DND-41 (cell line): ENCODE measurements around the gene CNTLN.
"Not testable (repeated sequence)": the region's sequence is repeated elsewhere in the genome, so short reads cannot be mapped to it uniquely, and the experiment has no call there.

Experiments
- ATAC-seq: fragments of 200-7000 bp; cut with Tn5 transposase; 3 replicates; pipeline ENCODE4 v1.9.1; 2021; ENCODE audit warnings: low read depth; ENCODE audit not compliant: insufficient read depth
- DNase-seq: peaks from one replicate; pipeline ENCODE4 v3.0.0-alpha.2; 2020
- H2AFZ ChIP-seq: 2 replicates; pipeline ENCODE4 v1.6.0; 2012; ENCODE audit warnings: low read depth, low read length
- H3K27ac ChIP-seq: 2 replicates; pipeline ENCODE4 v1.5.1; 2012; ENCODE audit warnings: low read length, inconsistent platforms
- H3K27me3 ChIP-seq: fragments of 200-600 bp; sonication (generic); 2 replicates; pipeline ENCODE4 v1.6.0; 2012; ENCODE audit warnings: low read length, mild to moderate bottlenecking, inconsistent platforms; ENCODE audit not compliant: insufficient read depth, poor library complexity
- H3K36me3 ChIP-seq: 2 replicates; pipeline ENCODE4 v1.5.1; 2012; ENCODE audit warnings: low read length, inconsistent platforms; ENCODE audit not compliant: insufficient read depth
- H3K4me1 ChIP-seq: 2 replicates; pipeline ENCODE4 v1.5.1; 2012; ENCODE audit warnings: mild to moderate bottlenecking, low read length; ENCODE audit not compliant: insufficient read depth
- H3K4me2 ChIP-seq: 2 replicates; pipeline ENCODE4 v1.6.0; 2012; ENCODE audit warnings: mild to moderate bottlenecking, moderate library complexity, low read length, inconsistent platforms; ENCODE audit not compliant: insufficient read depth
- H3K4me3 ChIP-seq, 2 experiments: fragments of 200-600 bp in 1 of 2; shearing (Covaris generic) in 1 of 2; 2 replicates each; pipeline ENCODE4 v1.5.1; 2012 to 2016; ENCODE audit warnings: inconsistent platforms in 2 of 2, low read length in 2 of 2, mild to moderate bottlenecking in 2 of 2, low read depth in 1 of 2, moderate library complexity in 1 of 2
- H3K79me2 ChIP-seq: 2 replicates; pipeline ENCODE4 v1.6.0; 2012; ENCODE audit warnings: low read length, inconsistent platforms; ENCODE audit not compliant: insufficient read depth
- H3K9ac ChIP-seq: 2 replicates; pipeline ENCODE4 v1.6.0; 2012; ENCODE audit warnings: low read depth, mild to moderate bottlenecking, inconsistent platforms, low read length, moderate library complexity
- H3K9me3 ChIP-seq: 2 replicates; pipeline ENCODE4 v1.5.1; 2012; ENCODE audit warnings: low read length, moderate library complexity, mild to moderate bottlenecking, inconsistent platforms; ENCODE audit not compliant: insufficient read depth, severe bottlenecking
- H4K20me1 ChIP-seq: 2 replicates; pipeline ENCODE4 v1.6.0; 2012; ENCODE audit warnings: low read length; ENCODE audit not compliant: insufficient read depth
- EZH2 ChIP-seq: IDR thresholded peaks from 3 replicates; pipeline ENCODE4 v1.6.1; 2012; ENCODE audit warnings: borderline replicate concordance, low read depth, mild to moderate bottlenecking, moderate library complexity, low read length, inconsistent platforms; ENCODE audit not compliant: severe bottlenecking
- TF ChIP-seq, protein P1 (sequence below): IDR thresholded peaks from 2 replicates; pipeline ENCODE4 v1.5.1; 2012; ENCODE audit warnings: borderline replicate concordance, low read length, moderate library complexity, mild to moderate bottlenecking; ENCODE audit not compliant: poor library complexity, severe bottlenecking; ENCODE audit errors: extremely low read depth

The CNTLN gene

GRCh38 chr9:17165764-17166163 is 30.9 kb downstream of the CNTLN start:
- ATAC-seq, result no peak
- no peak overlapping the region for H3K9ac ChIP-seq
- peaks cover under 1% of the 10 kb centered on the region; the same call in 1 of the 2 replicates for H4K20me1 ChIP-seq
- H3K79me2 ChIP-seq, result peaks cover 27% of the 10 kb centered on the region
- no peaks in the 10 kb centered on the region for H3K9me3 ChIP-seq
- H3K27ac ChIP-seq, result no peak overlapping the region
- H3K4me3 ChIP-seq, result no peak overlapping the region
- no peaks in the 10 kb centered on the region for H3K27me3 ChIP-seq
- no peak overlapping the region for H3K4me2 ChIP-seq
- H3K4me1 ChIP-seq, result no peaks in the 10 kb centered on the region
- no peak for DNase-seq
- peaks cover 7% of the 10 kb centered on the region; the same call in 1 of the 2 replicates for H3K36me3 ChIP-seq
- no peak overlapping the region for H2AFZ ChIP-seq
- TF ChIP-seq EZH2, result no peak

- Histone ChIP-seq H3K4me1 (peaks cover 2% of the 10 kb centered on the region; the same call in 1 of the 2 replicates), H3K27ac (no peak overlapping the region), H3K9ac (no peak overlapping the region), H3K4me3 (no peak overlapping the region), H2AFZ (no peak overlapping the region), H3K36me3 (peaks cover 7% of the 10 kb centered on the region; the same call in 1 of the 2 replicates), H3K79me2 (peaks cover 33% of the 10 kb centered on the region), H3K27me3 (no peaks in the 10 kb centered on the region), H3K9me3 (no peaks in the 10 kb centered on the region), H3K4me2 (no peak overlapping the region), H4K20me1 (peaks cover 4% of the 10 kb centered on the region; the same call in 1 of the 2 replicates)
- DNase-seq (no peak), ATAC-seq (no peak)
- TF ChIP-seq EZH2, result no peak
- TF ChIP-seq, protein P1, sequence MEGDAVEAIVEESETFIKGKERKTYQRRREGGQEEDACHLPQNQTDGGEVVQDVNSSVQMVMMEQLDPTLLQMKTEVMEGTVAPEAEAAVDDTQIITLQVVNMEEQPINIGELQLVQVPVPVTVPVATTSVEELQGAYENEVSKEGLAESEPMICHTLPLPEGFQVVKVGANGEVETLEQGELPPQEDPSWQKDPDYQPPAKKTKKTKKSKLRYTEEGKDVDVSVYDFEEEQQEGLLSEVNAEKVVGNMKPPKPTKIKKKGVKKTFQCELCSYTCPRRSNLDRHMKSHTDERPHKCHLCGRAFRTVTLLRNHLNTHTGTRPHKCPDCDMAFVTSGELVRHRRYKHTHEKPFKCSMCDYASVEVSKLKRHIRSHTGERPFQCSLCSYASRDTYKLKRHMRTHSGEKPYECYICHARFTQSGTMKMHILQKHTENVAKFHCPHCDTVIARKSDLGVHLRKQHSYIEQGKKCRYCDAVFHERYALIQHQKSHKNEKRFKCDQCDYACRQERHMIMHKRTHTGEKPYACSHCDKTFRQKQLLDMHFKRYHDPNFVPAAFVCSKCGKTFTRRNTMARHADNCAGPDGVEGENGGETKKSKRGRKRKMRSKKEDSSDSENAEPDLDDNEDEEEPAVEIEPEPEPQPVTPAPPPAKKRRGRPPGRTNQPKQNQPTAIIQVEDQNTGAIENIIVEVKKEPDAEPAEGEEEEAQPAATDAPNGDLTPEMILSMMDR, result no peak
These were observed 31.5 kb downstream of the CNTLN start for GRCh38 chr9:17166346-17166745.

GRCh38 chr9:17171309-17172094 is 36.7 kb downstream of the CNTLN start:
- no peak overlapping the region for H3K9ac ChIP-seq
- no peaks in the 10 kb centered on the region for H3K27me3 ChIP-seq
- H3K4me3 ChIP-seq, result no peak overlapping the region
- H2AFZ ChIP-seq, result no peak overlapping the region
- peaks cover 13% of the 10 kb centered on the region; the same call in 1 of the 2 replicates for H4K20me1 ChIP-seq
- DNase-seq, result peak; percentile 36
- H3K79me2 ChIP-seq, result peaks cover 62% of the 10 kb centered on the region
- H3K4me2 ChIP-seq, result no peak overlapping the region
- H3K27ac ChIP-seq, result no peak overlapping the region
- H3K4me1 ChIP-seq, result peaks cover 3% of the 10 kb centered on the region; the same call in 1 of the 2 replicates
- no peak for TF ChIP-seq EZH2
- TF ChIP-seq, protein P1, result peak; percentile 44
- H3K9me3 ChIP-seq, result no peaks in the 10 kb centered on the region
- H3K36me3 ChIP-seq, result peaks cover 7% of the 10 kb centered on the region; the same call in 1 of the 2 replicates
- peak; percentile 88 for ATAC-seq

DNA sequence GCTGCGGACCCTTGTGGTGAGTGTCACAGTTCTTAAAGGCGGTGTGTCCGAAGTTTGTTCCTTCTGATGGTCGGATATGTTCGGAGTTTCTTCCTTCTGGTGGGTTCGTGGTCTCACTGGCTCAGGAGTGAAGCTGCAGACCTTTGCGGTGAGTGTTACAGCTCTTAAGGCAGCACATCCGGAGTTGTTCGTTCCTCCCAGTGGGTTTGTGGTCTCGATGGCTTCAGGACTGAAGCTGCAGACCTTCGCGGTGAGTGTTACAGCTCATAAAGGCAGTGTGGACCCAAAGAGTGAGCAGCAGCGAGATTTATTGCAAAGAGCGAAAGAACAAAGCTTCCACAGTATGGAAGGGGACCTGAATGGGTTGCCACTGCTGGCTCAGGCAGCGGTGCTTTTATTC is 42.7 kb downstream of the CNTLN start:
- H3K79me2 ChIP-seq, result peaks cover 57% of the 10 kb centered on the region
- not testable (repeated sequence) for H3K27ac ChIP-seq, ATAC-seq, H3K9me3 ChIP-seq, H3K36me3 ChIP-seq, H3K4me2 ChIP-seq, H3K9ac ChIP-seq, H3K27me3 ChIP-seq, DNase-seq, H4K20me1 ChIP-seq, H3K4me3 ChIP-seq, H2AFZ ChIP-seq, H3K4me1 ChIP-seq
